Peyer's patch (tissue), 4 donors: ENCODE results near the gene MASP2. TPM values are rescaled to one million over a fixed set of nuclear protein-coding genes. Genes with fewer than 3 reads are reported as not detected.
"Not testable (repeated sequence)": the region's sequence is repeated elsewhere in the genome, so short reads cannot be mapped to it uniquely, and the experiment has no call there.

Experiments used
- DNase-seq, 3 donors: peaks; one replicate each; pipeline ENCODE4 v3.0.0-alpha.2; 2017 to 2019
- H3K27ac ChIP-seq, 4 donors: fragments of 200-600 bp; sonication (generic); one replicate each; pipeline ENCODE4 v1.5.1; 2016 to 2019
- H3K27me3 ChIP-seq, 2 donors: fragments of 200-600 bp; sonication (generic); one replicate each; pipeline ENCODE4 v1.5.1; 2019
- H3K36me3 ChIP-seq, 3 donors: fragments of 200-600 bp; sonication (generic); one replicate each; pipeline ENCODE4 v1.5.1; 2016 to 2019
- H3K4me1 ChIP-seq, 4 donors: fragments of 200-600 bp; sonication (generic); one replicate each; pipeline ENCODE4 v1.5.1; 2016 to 2019
- H3K4me3 ChIP-seq, 4 donors: fragments of 200-600 bp; sonication (generic); 1 replicate in 3 of 4; 2 replicates in 1 of 4; pipeline ENCODE4 v1.5.1; 2016 to 2019; ENCODE audit warnings: mild to moderate bottlenecking in 1 of 4
- H3K9me3 ChIP-seq, 4 donors: fragments of 200-600 bp; sonication (generic); one replicate each; pipeline ENCODE4 v1.5.1; 2016 to 2019; ENCODE audit warnings: mild to moderate bottlenecking in 1 of 4
- CTCF ChIP-seq, 6 experiments: fragments of 450-650 bp in 4 of 6; fragments of 200-600 bp in 2 of 6; sonication (generic) in 1 of 6; IDR thresholded peaks; one replicate each; pipeline ENCODE4 v1.5.1; 2017 to 2019; ENCODE audit warnings: antibody characterized with exemption in 6 of 6, mild to moderate bottlenecking in 3 of 6, moderate library complexity in 1 of 6
- POLR2A ChIP-seq, 2 donors: fragments of 450-650 bp; IDR thresholded peaks; one replicate each; pipeline ENCODE4 v1.5.1; 2017; ENCODE audit warnings: antibody characterized with exemption in 2 of 2, mild to moderate bottlenecking in 2 of 2, moderate library complexity in 2 of 2
- total RNA-seq, 4 donors: library from RNA; depleted of rRNA; stranded (reverse); fragments of >200 nt; gene quantifications; one replicate each; pipeline ENCODE4 v1.1.0, GENCODE V29; 2016

The MASP2 gene
- total RNA-seq, 4 donors from 2014 or later: not detected

DNA sequence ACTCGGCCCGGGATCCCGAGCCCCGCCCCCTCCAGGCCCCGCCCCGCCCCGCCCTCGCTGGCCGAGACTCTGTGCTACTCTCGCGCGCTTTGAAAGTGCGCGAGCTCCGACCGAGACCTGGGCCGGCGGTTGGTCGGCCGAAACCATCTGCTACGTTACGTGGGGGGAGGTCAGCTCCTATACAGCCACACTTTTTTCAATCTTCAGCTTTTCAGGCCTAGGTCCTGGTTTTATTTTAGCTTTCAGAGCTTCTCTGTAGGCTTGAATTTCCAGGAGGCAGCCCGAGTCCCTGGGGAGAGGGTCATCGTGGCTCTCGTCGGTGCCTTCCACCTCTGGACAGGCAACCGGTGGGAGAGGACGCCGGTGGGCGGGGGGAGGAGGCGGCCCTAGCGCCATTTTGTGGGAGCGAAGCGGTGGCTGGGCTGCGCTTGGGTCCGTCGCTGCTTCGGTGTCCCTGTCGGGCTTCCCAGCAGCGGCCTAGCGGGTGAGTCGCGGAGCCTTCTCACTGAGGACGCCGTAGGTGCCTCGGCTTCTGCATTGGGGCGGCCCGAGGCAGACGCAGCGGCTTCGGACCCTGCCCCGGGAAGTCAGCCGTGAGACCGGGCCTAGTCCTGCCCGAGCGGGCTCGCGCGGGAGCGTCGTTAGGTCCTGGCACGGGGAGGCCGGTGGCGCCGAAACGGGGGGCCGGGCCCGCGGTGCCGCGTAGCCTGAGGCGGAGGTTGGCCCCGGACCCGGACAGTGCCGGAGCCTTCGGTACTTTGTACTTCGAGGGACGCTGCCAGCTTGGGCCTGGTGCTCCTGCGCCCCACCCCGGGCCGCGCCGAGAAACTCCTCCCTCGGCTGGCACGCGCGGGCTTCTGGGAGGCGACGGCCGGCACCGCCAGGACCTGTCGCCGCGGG is 34.5 kb downstream of the MASP2 start, which contains the start of gene TARDBP:
TARDBP (plus strand) TSS at position 395 of the 900 bp plus-strand sequence. CDS start 1,074 bp downstream, outside the sequence.
- Histone ChIP-seq H3K27ac (peak within 1 kb of the TSS; percentile 95 to 99 (median 96)), H3K36me3 (peaks cover 0 to 40% (median 3%) of the 10 kb centered on the region in 3 donors), H3K4me1 (peaks cover 0 to 34% (median 9%) of the 10 kb centered on the region in 4 donors), H3K27me3 (no peaks in the 10 kb centered on the region), H3K4me3 (peak within 1 kb of the TSS; percentile 80 to 100 (median 94)), H3K9me3 (no peaks in the 10 kb centered on the region)
- DNase-seq: peak; percentile 83 to 94 (median 93)
- peak in 1 of 6 experiments; percentile 8 for TF ChIP-seq CTCF (IDR thresholded peaks at IDR 0.05)
- peak; percentile 84 to 91 for TF ChIP-seq POLR2A (IDR thresholded peaks at IDR 0.05)

DNA sequence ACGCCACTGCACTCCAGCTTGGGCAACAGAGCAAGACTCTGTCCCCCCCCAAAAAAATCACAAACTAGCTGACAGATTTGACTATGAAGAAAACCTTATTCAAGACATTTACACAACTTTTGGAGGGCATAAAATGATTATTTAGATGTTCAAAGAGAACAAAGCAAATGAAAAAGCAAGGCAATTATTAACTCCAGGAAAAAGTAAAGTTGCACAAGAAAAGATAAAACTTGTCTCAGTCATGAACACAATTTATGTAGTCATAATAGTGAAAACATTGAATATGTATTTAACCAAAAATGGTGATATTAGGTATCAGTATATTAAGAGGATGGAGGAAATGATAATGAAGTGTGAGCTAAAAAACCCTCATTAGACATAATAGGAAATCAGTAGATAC is 46.5 kb downstream of the MASP2 start:
- H3K9me3 ChIP-seq: no peaks in the 10 kb centered on the region
- no peak for TF ChIP-seq POLR2A (IDR thresholded peaks at IDR 0.05)
- TF ChIP-seq CTCF (IDR thresholded peaks at IDR 0.05): no peak
- H3K36me3 ChIP-seq: no peaks in the 10 kb centered on the region
- H3K27me3 ChIP-seq: no peaks in the 10 kb centered on the region
- H3K27ac ChIP-seq: no peak overlapping the region
- H3K4me1 ChIP-seq: no peaks in the 10 kb centered on the region
- DNase-seq: no peak
- H3K4me3 ChIP-seq: no peak overlapping the region

GRCh38 chr1:10996100-10996499 is 50.9 kb downstream of the MASP2 start:
- no peaks in the 10 kb centered on the region for H3K4me1 ChIP-seq
- H3K36me3 ChIP-seq: no peaks in the 10 kb centered on the region
- H3K27me3 ChIP-seq: no peaks in the 10 kb centered on the region
- H3K9me3 ChIP-seq: no peaks in the 10 kb centered on the region
- DNase-seq: no peak
- TF ChIP-seq CTCF (IDR thresholded peaks at IDR 0.05) (no peak), POLR2A (IDR thresholded peaks at IDR 0.05) (no peak)
- no peak overlapping the region for H3K27ac ChIP-seq
- H3K4me3 ChIP-seq: no peak overlapping the region

- DNase-seq: no peak
- no peaks in the 10 kb centered on the region for H3K4me1 ChIP-seq
- H3K27ac ChIP-seq: no peak overlapping the region
- no peaks in the 10 kb centered on the region for H3K27me3 ChIP-seq
- no peaks in the 10 kb centered on the region for H3K9me3 ChIP-seq
- no peak for TF ChIP-seq CTCF (IDR thresholded peaks at IDR 0.05)
- TF ChIP-seq POLR2A (IDR thresholded peaks at IDR 0.05): no peak
- no peaks in the 10 kb centered on the region for H3K36me3 ChIP-seq
- no peak overlapping the region for H3K4me3 ChIP-seq
Observed at GRCh38 chr1:10992864-10993263, 54.2 kb downstream of the MASP2 start.

DNA sequence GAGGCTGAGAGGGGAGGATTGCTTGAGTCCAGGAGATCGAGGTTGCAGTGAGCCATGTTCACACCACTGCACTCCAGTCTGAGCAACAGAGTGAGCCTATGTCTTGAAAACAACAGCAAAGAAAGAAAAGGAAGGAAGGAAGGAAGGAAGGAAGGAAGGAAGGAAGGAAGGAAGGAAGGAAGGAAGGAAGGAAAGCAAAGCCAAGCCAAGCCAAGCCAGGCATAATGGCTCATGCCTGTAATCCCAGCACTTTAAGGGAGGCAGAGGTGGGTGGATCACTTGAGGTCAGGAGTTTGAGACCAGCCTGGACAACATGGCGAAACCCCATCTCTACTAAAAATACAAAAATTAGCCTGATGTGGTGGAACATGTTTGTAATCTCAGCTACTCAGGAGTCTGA is 55.0 kb downstream of the MASP2 start:
- H3K27ac ChIP-seq, H3K4me3 ChIP-seq, H3K4me1 ChIP-seq, H3K27me3 ChIP-seq, H3K9me3 ChIP-seq, H3K36me3 ChIP-seq, DNase-seq: not testable (repeated sequence)

DNA sequence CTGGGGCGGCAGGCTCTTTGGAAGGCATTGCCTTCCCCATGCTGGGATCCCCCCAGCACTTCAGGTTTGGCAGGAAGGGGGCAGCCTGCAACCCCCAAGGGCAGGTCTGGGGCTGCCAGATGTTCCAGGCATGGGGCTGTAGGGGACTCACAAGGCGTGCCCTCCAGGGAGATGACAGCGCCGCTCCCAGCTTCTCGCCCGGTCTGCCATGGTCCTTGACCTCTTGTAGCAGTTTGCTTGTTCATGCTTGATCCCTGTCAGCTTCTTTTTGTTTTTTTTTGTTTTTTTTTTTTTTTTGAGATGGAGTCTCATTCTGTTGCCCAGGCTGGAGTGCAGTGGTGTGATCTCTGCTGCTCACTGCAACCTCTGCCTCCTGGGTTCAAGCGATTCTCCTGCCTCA is 56.2 kb downstream of the MASP2 start:
- Histone ChIP-seq H3K9me3 (no peaks in the 10 kb centered on the region), H3K27ac (no peak overlapping the region), H3K36me3 (no peaks in the 10 kb centered on the region), H3K4me1 (no peaks in the 10 kb centered on the region), H3K27me3 (no peaks in the 10 kb centered on the region), H3K4me3 (no peak overlapping the region)
- DNase-seq: no peak
- TF ChIP-seq CTCF (IDR thresholded peaks at IDR 0.05) (no peak), POLR2A (IDR thresholded peaks at IDR 0.05) (no peak)

DNA sequence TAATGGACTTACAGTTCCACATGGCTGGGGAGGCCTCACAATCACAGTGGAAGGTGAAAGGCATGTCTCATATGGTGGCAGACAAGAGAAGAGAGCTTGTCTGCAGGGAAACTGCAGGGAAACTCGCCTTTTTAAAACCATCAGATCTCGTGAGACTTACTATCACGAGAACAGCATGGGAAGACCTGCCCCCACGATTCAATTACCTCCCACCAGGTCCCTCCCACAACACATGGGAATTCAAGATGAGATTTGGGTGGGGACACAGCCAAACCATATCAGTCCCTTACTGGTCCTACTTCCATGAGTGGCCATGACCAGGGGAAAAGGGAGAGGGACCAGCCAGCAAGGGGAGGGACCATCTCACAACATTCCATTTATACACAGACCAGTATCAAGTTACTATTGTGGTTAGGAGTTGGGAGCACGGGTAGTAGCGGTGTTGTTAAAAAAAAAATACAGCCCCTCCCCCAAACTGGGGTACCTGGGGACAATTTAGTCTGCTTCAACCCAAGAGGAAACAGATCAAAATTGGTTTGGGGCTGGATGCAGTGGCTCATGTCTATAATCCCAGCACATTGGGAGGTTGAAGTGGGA is 57.0 kb downstream of the MASP2 start:
- H3K9me3 ChIP-seq: not testable (repeated sequence)

More for the DNA sequence above, 57.0 kb downstream of the MASP2 start:
- not testable (repeated sequence) for H3K27me3 ChIP-seq, H3K4me3 ChIP-seq, DNase-seq, H3K36me3 ChIP-seq, H3K27ac ChIP-seq, H3K4me1 ChIP-seq
